SK-N-MC (cell line): ENCODE data around the gene RBPJL.

ENCODE experiments used
- EZH2 ChIP-seq: fragments of 200-600 bp; sonication (generic); IDR thresholded peaks from one replicate; pipeline ENCODE4 v1.6.1; 2017; ENCODE audit warnings: antibody characterized with exemption
- POLR2AphosphoS5 ChIP-seq: IDR thresholded peaks from 2 replicates; pipeline ENCODE4 v1.6.1; 2012; ENCODE audit warnings: mild to moderate bottlenecking, low read depth, low read length, borderline replicate concordance

GRCh38 chr20:45299786-45300185 is 6.9 kb upstream of the RBPJL start:
- no peak for TF ChIP-seq POLR2AphosphoS5
- no peak for TF ChIP-seq EZH2
